ENCODE measurements around the gene HKDC1. TPM values are rescaled to one million over a fixed set of nuclear protein-coding genes. Genes with fewer than 3 reads are reported as not detected.
"Not testable (repeated sequence)": the region's sequence is repeated elsewhere in the genome, so short reads cannot be mapped to it uniquely, and the experiment has no call there.

Gene HKDC1
- polyA plus RNA-seq, 1 experiment, result 0.18 TPM

- CTCF ChIA-PET, result interaction anchor here (0.6 kb wide), 1 partner anchor 69 kb away, joined by 3 read pairs; no protein-coding TSS in a partner anchor
- no peak for TF ChIP-seq CTCF (IDR thresholded peaks at IDR 0.05; ENCODE audit: insufficient read depth, low read depth, low read length)
- no peak for DNase-seq (ENCODE audit: low read depth)
- Histone ChIP-seq H3K4me3 (ENCODE audit: low read depth, low read length) (no peak overlapping the region), H3K36me3 (ENCODE audit: control insufficient read depth, insufficient read depth, low read length) (no peaks in the 10 kb centered on the region), H3K27me3 (ENCODE audit: control insufficient read depth, insufficient read depth, low read length) (peaks cover 8% of the 10 kb centered on the region; the same call in 1 of the 2 replicates)
- POLR2A ChIA-PET, result no interaction called here
These were observed 86.3 kb downstream of the HKDC1 start for GRCh38 chr10:69306421-69306820.

GRCh38 chr10:69307434-69307833 is 87.3 kb downstream of the HKDC1 start:
- POLR2A ChIA-PET, result no interaction called here

GRCh38 chr10:69308304-69308703 is 88.2 kb downstream of the HKDC1 start:
- DNase-seq (ENCODE audit: low read depth); H3K36me3 ChIP-seq (ENCODE audit: control insufficient read depth, insufficient read depth, low read length); POLR2A ChIA-PET; H3K4me3 ChIP-seq (ENCODE audit: low read depth, low read length); H3K27me3 ChIP-seq (ENCODE audit: control insufficient read depth, insufficient read depth, low read length); CTCF ChIA-PET: not testable (repeated sequence)

More at GRCh38 chr10:69307434-69307833, 87.3 kb downstream of the HKDC1 start:
- no peak overlapping the region for H3K4me3 ChIP-seq (ENCODE audit: low read depth, low read length)
- no peak for TF ChIP-seq CTCF (IDR thresholded peaks at IDR 0.05; ENCODE audit: insufficient read depth, low read depth, low read length)
- no peaks in the 10 kb centered on the region for H3K36me3 ChIP-seq (ENCODE audit: control insufficient read depth, insufficient read depth, low read length)
- H3K27me3 ChIP-seq (ENCODE audit: control insufficient read depth, insufficient read depth, low read length), result peaks cover 8% of the 10 kb centered on the region; the same call in 1 of the 2 replicates
- DNase-seq (ENCODE audit: low read depth), result no peak
- CTCF ChIA-PET, result interaction anchor here (0.6 kb wide), 1 partner anchor 29 kb away, joined by 4 read pairs; the partner anchor contains the start of gene HK1

GRCh38 chr10:69311309-69311708 is 91.2 kb downstream of the HKDC1 start:
- H3K36me3 ChIP-seq (ENCODE audit: control insufficient read depth, insufficient read depth, low read length), result no peaks in the 10 kb centered on the region
- no peak overlapping the region for H3K4me3 ChIP-seq (ENCODE audit: low read depth, low read length)
- no peak for DNase-seq (ENCODE audit: low read depth)
- POLR2A ChIA-PET, result no interaction called here
- no peak for TF ChIP-seq CTCF (IDR thresholded peaks at IDR 0.05; ENCODE audit: insufficient read depth, low read depth, low read length)
- CTCF ChIA-PET, result no interaction called here
- peaks cover 4% of the 10 kb centered on the region; the same call in 1 of the 2 replicates for H3K27me3 ChIP-seq (ENCODE audit: control insufficient read depth, insufficient read depth, low read length)

- POLR2A ChIA-PET, result no interaction called here
- Histone ChIP-seq H3K27me3 (ENCODE audit: control insufficient read depth, insufficient read depth, low read length) (no peaks in the 10 kb centered on the region), H3K4me3 (ENCODE audit: low read depth, low read length) (no peak overlapping the region), H3K36me3 (ENCODE audit: control insufficient read depth, insufficient read depth, low read length) (no peaks in the 10 kb centered on the region)
- no peak for DNase-seq (ENCODE audit: low read depth)
- no peak for TF ChIP-seq CTCF (IDR thresholded peaks at IDR 0.05; ENCODE audit: insufficient read depth, low read depth, low read length)
- CTCF ChIA-PET, result no interaction called here
These were observed 92.4 kb downstream of the HKDC1 start for GRCh38 chr10:69312528-69312927.

GRCh38 chr10:69315100-69315542 is 95.0 kb downstream of the HKDC1 start:
- no peaks in the 10 kb centered on the region for H3K27me3 ChIP-seq (ENCODE audit: control insufficient read depth, insufficient read depth, low read length)
- no peak for DNase-seq (ENCODE audit: low read depth)
- no peak for TF ChIP-seq CTCF (IDR thresholded peaks at IDR 0.05; ENCODE audit: insufficient read depth, low read depth, low read length)
- CTCF ChIA-PET, result interaction anchor here (0.6 to 1.0 kb wide), 2 partner anchors 68 to 123 kb away, joined by 3 to 6 read pairs; no protein-coding TSS in a partner anchor
- H3K4me3 ChIP-seq (ENCODE audit: low read depth, low read length), result no peak overlapping the region
- H3K36me3 ChIP-seq (ENCODE audit: control insufficient read depth, insufficient read depth, low read length), result no peaks in the 10 kb centered on the region
- POLR2A ChIA-PET, result no interaction called here
